ENCODE data around the gene B4GALT4. TPM values are rescaled to one million over a fixed set of nuclear protein-coding genes. Genes with fewer than 3 reads are reported as not detected.

Gene B4GALT4
- polyA plus RNA-seq, 1 of the 3 experiments (the other 2 are of a cell fraction), result 15.7 TPM

GRCh38 chr3:119228373-119229145 lies 12.1 kb downstream of the B4GALT4 start (continued):
- TF ChIP-seq, protein P1, sequence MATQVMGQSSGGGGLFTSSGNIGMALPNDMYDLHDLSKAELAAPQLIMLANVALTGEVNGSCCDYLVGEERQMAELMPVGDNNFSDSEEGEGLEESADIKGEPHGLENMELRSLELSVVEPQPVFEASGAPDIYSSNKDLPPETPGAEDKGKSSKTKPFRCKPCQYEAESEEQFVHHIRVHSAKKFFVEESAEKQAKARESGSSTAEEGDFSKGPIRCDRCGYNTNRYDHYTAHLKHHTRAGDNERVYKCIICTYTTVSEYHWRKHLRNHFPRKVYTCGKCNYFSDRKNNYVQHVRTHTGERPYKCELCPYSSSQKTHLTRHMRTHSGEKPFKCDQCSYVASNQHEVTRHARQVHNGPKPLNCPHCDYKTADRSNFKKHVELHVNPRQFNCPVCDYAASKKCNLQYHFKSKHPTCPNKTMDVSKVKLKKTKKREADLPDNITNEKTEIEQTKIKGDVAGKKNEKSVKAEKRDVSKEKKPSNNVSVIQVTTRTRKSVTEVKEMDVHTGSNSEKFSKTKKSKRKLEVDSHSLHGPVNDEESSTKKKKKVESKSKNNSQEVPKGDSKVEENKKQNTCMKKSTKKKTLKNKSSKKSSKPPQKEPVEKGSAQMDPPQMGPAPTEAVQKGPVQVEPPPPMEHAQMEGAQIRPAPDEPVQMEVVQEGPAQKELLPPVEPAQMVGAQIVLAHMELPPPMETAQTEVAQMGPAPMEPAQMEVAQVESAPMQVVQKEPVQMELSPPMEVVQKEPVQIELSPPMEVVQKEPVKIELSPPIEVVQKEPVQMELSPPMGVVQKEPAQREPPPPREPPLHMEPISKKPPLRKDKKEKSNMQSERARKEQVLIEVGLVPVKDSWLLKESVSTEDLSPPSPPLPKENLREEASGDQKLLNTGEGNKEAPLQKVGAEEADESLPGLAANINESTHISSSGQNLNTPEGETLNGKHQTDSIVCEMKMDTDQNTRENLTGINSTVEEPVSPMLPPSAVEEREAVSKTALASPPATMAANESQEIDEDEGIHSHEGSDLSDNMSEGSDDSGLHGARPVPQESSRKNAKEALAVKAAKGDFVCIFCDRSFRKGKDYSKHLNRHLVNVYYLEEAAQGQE (IDR thresholded peaks at IDR 0.05; ENCODE audit: low read depth, low read length), result no peak
- no peak for TF ChIP-seq RAD21 (IDR thresholded peaks at IDR 0.05; ENCODE audit: low read length)
- TF ChIP-seq, protein P2, sequence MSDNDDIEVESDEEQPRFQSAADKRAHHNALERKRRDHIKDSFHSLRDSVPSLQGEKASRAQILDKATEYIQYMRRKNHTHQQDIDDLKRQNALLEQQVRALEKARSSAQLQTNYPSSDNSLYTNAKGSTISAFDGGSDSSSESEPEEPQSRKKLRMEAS (IDR thresholded peaks at IDR 0.05; ENCODE audit: low read depth), result no peak

DNA sequence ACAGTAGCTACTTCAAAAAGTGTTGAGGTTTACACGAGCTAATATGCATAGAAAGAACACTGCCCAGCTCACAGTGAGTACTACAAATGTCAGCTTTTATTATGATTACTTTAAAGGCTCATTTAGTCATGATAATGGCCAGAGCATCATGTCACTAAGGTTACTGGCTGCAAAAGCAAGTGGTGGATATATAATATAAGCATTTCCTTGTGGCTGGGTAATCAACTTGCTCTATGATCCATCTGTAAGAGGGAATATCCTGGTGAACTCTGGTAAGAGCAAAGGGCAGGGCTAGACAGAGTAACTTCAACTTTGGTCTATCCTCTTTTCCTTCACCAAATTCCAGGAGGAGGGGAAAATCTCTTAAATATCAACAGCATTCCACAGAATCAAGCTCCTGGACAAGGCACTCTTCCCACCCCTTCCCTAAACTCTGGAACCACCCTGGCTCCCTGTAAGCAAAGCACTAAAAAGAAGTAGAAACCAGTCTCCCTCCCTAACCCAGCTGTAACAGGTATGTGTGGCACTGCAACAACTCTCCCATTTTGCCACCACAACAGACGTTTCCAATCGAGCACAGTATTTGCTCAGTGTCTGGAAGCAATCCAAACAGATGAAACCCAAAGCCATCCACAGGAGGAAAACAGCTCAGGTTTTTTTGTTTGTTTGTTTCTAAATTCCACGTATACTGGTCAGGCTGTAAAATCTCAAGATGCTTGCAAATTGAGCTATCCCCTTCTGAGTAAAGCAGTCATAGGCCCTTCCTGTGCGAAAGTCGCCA lies 13.4 kb downstream of the B4GALT4 start:
- ChIA-PET POLR2A (no interaction called here), CTCF (interaction anchor here (2.1 kb wide), 1 partner anchor 14 kb away, joined by 6 read pairs; no protein-coding TSS in a partner anchor)
- TF ChIP-seq FOXM1 (IDR thresholded peaks at IDR 0.05; ENCODE audit: low read depth) (no peak), MEF2A (IDR thresholded peaks at IDR 0.05; ENCODE audit: borderline replicate concordance, low read depth) (no peak), POLR2AphosphoS5 (IDR thresholded peaks at IDR 0.05; ENCODE audit: low read depth, low read length) (no peak), GATA2 (CRISPR knock-in tag; IDR thresholded peaks at IDR 0.05) (no peak), EZH2phosphoT487 (IDR thresholded peaks at IDR 0.05; ENCODE audit: borderline replicate concordance, low read depth) (no peak)
- TF ChIP-seq, protein P3, sequence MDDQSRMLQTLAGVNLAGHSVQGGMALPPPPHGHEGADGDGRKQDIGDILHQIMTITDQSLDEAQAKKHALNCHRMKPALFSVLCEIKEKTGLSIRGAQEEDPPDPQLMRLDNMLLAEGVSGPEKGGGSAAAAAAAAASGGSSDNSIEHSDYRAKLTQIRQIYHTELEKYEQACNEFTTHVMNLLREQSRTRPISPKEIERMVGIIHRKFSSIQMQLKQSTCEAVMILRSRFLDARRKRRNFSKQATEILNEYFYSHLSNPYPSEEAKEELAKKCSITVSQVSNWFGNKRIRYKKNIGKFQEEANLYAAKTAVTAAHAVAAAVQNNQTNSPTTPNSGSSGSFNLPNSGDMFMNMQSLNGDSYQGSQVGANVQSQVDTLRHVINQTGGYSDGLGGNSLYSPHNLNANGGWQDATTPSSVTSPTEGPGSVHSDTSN (IDR thresholded peaks at IDR 0.05), result no peak
- TF ChIP-seq, protein P4, sequence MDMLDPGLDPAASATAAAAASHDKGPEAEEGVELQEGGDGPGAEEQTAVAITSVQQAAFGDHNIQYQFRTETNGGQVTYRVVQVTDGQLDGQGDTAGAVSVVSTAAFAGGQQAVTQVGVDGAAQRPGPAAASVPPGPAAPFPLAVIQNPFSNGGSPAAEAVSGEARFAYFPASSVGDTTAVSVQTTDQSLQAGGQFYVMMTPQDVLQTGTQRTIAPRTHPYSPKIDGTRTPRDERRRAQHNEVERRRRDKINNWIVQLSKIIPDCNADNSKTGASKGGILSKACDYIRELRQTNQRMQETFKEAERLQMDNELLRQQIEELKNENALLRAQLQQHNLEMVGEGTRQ (IDR thresholded peaks at IDR 0.05; ENCODE audit: borderline replicate concordance, low read depth, low read length), result no peak
- H4K20me1 ChIP-seq (ENCODE audit: insufficient read depth), result no peaks in the 10 kb centered on the region
- no peaks in the 10 kb centered on the region for H3F3A ChIP-seq (replicated peaks; ENCODE audit: insufficient read depth)
- H3K27ac ChIP-seq (ENCODE audit: low read depth in 2 of 2, low read length in 1 of 2), result no peak overlapping the region; a peak in 1 of 4 replicates
- H3K9me3 ChIP-seq, result no peaks in the 10 kb centered on the region
- peaks cover 34 to 86% of the 10 kb centered on the region in 2 experiments for H3K36me3 ChIP-seq (replicated peaks in 1 of 2; ENCODE audit: control insufficient read depth in 1 of 2, insufficient read depth in 2 of 2, low read length in 1 of 2)
- no peak overlapping the region for H3K4me2 ChIP-seq
- H3K9ac ChIP-seq, result no peak overlapping the region
- peaks cover 7% of the 10 kb centered on the region; the same call in 1 of the 2 replicates for H3K79me2 ChIP-seq (ENCODE audit: insufficient read depth)
- H3K27me3 ChIP-seq (ENCODE audit: insufficient read depth), result no peaks in the 10 kb centered on the region
- H3K4me1 ChIP-seq (ENCODE audit: control insufficient read depth in 1 of 2, insufficient read depth in 2 of 2, low read depth in 1 of 2, low read length in 1 of 2), result peaks cover 0 to 2% of the 10 kb centered on the region in 2 experiments; a peak in 1 of 4 replicates
- H3K4me3 ChIP-seq (ENCODE audit: low read depth in 2 of 2, low read length in 1 of 2), result no peak overlapping the region
- H2AFZ ChIP-seq (ENCODE audit: low read depth), result no peak overlapping the region
- 80% methylated on average over 6 of the region's 6 CpGs for WGBS (ENCODE audit: low lambda C conversion rate)
- DNase-seq, result no peak
- no peaks in the 10 kb centered on the region for H3K9me2 ChIP-seq
